ENCODE results near the gene SEMA7A.
"Not testable (repeated sequence)": the region's sequence is repeated elsewhere in the genome, so short reads cannot be mapped to it uniquely, and the experiment has no call there.

The SEMA7A gene, protein sequence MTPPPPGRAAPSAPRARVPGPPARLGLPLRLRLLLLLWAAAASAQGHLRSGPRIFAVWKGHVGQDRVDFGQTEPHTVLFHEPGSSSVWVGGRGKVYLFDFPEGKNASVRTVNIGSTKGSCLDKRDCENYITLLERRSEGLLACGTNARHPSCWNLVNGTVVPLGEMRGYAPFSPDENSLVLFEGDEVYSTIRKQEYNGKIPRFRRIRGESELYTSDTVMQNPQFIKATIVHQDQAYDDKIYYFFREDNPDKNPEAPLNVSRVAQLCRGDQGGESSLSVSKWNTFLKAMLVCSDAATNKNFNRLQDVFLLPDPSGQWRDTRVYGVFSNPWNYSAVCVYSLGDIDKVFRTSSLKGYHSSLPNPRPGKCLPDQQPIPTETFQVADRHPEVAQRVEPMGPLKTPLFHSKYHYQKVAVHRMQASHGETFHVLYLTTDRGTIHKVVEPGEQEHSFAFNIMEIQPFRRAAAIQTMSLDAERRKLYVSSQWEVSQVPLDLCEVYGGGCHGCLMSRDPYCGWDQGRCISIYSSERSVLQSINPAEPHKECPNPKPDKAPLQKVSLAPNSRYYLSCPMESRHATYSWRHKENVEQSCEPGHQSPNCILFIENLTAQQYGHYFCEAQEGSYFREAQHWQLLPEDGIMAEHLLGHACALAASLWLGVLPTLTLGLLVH

DNA sequence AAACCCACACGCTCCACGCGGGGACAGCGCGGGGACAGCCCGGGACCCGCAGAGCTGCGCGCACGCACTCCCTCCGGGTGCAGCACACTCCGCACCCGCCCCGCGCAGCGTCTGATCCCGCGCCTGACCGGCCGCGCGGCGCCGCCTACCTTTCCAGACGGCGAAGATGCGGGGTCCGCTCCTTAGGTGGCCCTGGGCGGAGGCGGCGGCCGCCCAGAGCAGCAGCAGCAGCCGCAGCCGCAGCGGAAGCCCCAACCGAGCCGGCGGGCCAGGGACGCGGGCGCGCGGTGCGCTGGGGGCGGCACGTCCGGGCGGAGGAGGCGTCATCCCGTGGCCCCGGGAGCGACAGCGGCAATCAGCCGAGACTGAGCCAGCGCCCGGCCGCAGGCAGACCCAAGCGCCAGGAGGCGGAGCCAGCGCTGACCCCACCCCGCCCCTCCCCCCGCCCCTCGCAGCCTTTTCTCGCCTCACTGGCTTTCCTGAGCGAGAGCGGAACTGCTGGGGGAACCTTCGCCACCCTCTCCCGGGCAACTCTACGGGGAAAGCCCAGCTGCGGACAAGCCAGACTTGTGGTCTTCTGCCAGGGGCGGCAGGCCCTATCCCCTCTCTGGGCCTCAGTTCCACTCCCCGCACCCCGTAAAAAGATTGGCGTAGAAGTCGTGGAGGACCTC is at the start of gene SEMA7A:
TSS of gene SEMA7A (minus strand) at position 367 of the 671 bp plus-strand sequence. CDS start at position 327, 40 bp downstream.
- in situ Hi-C loops (cut with HindIII; ENCODE audit: low sequenced_read_pairs), result no loop called here

DNA sequence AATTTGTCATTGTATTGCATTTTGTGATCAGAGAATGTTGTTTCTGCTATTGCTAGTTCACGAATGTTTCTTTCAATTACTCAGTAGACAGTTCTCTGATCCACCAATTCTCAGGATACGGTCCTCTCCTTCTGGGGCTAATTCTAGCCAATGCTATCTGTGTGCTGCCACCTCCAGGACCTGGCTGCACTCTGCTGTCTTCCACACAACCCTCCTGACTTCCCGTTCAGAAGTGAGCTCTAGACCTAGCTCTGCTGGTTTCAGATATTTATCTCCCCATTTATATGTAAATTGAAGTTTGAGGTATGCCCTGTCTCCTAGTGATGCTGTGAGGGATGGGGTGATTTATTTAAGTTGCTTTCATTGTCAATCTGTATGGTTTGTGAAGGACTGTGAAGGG is 48.9 kb upstream of the SEMA7A start:
- in situ Hi-C loops (cut with HindIII; ENCODE audit: low sequenced_read_pairs), result no loop called here

GRCh38 chr15:74480364-74480763 is 46.6 kb upstream of the SEMA7A start:
- in situ Hi-C loops (cut with HindIII; ENCODE audit: low sequenced_read_pairs), result not testable (repeated sequence)

DNA sequence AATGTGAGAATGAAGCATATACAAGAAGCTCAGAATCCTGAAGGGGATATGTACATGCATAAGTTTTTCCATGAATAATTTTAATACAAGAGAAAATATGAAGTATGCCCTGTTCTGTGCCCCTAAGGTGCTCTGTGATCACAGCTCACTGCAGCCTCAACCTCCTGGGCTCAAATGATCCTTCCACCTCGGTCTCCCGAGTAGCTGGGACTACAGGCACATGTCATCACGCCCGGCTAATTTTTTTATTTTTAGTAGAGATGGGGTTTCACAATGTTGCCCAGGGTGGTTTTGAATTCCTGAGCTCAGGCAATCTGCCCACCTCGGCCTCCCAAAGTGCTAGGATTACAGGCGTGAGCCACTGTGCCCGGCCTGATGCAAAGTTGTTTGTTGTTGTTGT is 37.9 kb upstream of the SEMA7A start:
- in situ Hi-C loops (cut with HindIII; ENCODE audit: low sequenced_read_pairs), result not testable (repeated sequence)

DNA sequence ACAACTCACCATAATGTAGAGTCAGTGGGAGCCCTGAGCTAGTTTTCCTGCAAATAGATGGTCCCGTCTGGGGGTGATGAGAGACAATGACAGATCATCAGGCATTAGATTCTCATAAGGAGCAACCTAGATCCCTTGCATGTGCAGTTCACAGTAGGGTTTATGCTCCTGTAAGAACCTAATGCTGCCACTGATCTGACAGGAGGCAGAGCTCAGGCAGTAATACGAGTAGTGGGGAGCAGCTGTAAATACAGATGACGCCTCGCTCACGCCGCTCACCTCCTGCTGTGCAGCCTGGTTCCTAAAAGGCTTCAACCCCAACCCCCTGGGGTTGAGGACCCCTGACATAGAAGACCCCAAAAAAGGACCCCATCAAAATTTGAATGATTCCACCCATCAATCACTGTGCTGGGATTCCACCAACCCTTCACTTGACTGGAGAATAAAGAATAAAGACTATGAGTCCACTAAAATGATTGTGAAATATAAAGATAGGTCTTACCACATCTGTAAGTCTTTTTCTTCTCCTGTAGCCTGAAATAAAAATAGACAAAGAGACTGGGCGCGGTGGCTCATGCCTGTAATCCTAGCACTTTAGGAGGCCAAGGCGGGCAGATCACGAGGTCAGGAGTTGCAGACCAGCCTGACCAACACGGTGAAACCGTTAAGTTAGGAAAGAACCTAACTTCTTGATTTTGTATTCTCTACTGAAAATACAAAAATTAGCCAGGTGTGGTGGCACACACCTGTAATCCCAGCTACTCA is 37.1 kb upstream of the SEMA7A start:
- in situ Hi-C loops (cut with HindIII; ENCODE audit: low sequenced_read_pairs), result no loop called here

DNA sequence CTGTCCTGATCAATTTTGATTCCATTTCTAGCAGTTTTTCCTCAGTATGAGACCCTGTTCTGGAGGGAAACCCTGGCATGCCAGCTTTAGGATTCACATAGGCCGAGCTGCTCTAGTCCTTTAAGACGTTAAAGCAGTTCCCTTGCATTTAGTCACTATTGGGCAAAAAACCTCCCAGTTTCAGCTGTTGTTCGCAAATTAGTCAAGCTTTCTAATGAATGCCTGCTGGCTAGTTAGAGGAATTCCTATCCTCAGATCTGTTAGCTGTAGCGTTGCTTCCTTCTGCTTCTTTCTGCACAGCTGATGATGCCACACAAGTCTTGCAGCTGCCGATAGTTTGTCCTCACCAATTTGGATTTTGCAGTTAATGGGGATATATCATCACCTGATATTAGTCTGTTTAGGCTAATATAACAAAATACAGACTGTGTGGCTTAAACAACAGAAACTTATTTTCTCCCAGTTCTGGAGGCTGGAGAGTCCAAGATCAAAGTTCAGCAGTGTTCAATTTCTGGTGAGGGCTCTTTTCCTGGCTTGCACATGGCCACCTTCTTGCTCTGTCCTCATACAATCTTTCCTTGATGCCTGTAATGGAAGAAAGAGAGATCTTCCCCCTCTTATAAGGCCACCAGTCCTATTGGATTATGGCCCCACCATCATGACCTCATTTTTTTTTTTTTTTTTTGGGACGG is 34.7 kb upstream of the SEMA7A start:
- in situ Hi-C loops (cut with HindIII; ENCODE audit: low sequenced_read_pairs), result no loop called here

GRCh38 chr15:74466570-74466969 is 32.8 kb upstream of the SEMA7A start:
- in situ Hi-C loops (cut with HindIII; ENCODE audit: low sequenced_read_pairs), result no loop called here

- in situ Hi-C loops (cut with HindIII; ENCODE audit: low sequenced_read_pairs), result loop anchor here (5.0 kb wide), 2 partner anchors 32 to 82 kb away; no protein-coding TSS in a partner anchor
Observed at GRCh38 chr15:74464897-74465296, 31.1 kb upstream of the SEMA7A start.

DNA sequence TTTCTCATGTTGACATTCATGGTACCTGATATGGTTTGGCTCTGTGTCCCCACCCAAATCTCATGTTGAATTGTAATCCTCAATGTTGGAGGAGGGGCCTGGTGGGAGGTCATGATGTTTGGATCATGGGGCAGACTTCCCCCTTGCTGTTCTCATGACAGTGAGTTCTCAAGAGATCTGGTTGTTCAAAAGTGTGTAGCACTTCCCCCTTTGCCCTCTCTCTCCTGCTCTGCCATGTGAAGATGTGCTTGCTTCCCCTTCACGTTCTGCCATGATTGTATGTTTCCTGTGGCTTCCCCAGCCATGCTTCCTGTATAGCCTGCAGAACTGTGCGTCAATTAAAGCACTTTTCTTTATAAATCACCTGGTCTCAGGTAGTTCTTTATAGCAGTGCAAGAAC is 30.5 kb upstream of the SEMA7A start:
- in situ Hi-C loops (cut with HindIII; ENCODE audit: low sequenced_read_pairs), result loop anchor here (5.0 kb wide), 2 partner anchors 33 to 83 kb away; no protein-coding TSS in a partner anchor

GRCh38 chr15:74463634-74464033 is 29.9 kb upstream of the SEMA7A start:
- in situ Hi-C loops (cut with HindIII; ENCODE audit: low sequenced_read_pairs), result loop anchor here (5.0 kb wide), 2 partner anchors 34 to 84 kb away; no protein-coding TSS in a partner anchor

- in situ Hi-C loops (cut with HindIII; ENCODE audit: low sequenced_read_pairs), result loop anchor here (5.0 kb wide), 2 partner anchors 35 to 85 kb away; no protein-coding TSS in a partner anchor
Observed at GRCh38 chr15:74461847-74462511, 28.2 kb upstream of the SEMA7A start.

DNA sequence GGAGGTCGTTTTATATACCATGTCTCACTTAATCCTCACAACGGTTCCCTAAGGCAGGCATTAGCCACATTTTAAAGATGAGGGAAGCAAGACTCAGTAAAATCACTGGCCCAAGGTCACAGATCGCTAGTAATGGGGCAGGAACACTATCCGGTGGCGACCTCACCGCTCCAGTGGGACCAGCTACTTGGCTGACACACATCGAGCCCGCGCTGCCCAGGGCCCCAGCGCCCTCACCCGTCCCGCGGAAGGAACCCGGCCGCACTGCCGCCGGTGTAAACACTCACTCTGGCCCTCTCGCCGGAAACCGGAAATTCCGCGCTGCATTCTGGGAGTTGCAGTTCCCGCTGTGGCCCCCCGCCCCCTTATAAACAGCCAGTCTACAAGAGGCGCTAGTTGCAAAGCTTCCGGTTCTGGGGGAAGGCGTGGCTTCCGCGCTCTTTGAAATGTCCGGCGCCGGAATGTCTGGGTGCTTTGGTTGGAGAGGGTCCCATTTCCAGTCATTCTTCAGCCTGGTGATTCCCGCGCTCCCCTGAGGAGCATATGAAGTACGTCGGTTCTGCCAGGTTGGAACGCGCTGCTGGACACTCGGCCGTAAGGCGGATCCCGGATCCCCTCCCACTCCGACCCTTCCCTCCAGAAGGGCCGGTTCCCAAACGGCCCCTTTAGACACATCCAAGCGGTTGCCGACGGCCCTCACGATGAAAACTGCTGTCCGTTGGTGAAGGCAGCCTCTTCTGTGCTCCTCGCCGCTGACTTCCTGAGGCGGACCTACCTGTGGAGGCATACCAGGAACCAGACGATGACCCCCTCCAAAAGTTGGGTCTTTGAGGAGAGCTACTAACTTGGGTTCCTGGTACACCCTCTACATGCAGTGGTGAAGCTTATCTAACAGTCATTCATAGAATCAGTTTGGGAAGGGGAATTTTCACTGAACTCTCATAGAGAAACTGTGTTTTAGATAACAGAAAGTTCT is 27.4 kb upstream of the SEMA7A start, which contains the start of gene UBL7:
TSS of gene UBL7 (minus strand) at position 290 of the 976 bp plus-strand sequence. CDS start 2,293 bp downstream, outside the sequence.
- in situ Hi-C loops (cut with HindIII; ENCODE audit: low sequenced_read_pairs), result loop anchor here (5.0 kb wide), 2 partner anchors 36 to 86 kb away; no protein-coding TSS in a partner anchor

DNA sequence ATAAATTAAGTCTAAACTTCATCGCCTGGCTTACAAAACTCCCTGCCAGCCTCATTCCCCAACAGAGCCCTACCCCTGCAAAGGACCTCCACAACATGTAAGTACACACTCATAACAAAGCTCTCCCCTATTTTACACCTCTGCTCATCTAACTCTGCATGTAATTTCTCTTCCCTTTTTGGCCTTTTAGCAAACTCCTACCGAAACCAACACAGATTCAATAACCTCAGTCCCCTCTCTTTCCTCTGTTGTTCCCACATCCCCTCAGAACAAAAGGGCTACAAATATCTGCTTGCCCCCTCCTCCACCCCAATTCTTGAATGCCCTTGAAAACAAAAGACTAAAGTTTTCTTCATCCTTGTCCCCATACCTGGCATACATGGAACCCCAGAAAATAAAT is 26.5 kb upstream of the SEMA7A start:
- in situ Hi-C loops (cut with HindIII; ENCODE audit: low sequenced_read_pairs), result loop anchor here (5.0 kb wide), 2 partner anchors 37 to 87 kb away; no protein-coding TSS in a partner anchor

DNA sequence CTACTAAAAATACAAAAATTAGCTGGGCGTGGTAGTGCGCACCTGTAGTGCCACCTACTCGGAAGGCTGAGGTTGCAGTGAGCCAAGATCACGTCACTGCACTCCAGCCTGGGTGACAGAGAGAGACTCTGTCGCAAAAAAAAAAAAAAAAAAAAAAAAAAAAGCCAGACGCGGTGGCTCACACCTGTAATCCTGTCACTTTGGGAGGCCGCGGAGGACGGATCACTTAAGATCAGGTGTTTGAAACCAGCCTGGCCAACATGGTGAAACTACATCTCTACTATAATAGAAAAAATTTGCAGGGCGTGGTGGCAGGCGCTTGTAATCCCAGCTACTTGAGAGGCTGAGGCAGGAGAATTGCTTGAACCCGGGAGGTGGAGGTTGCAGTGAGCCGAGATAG is 26.0 kb upstream of the SEMA7A start:
- in situ Hi-C loops (cut with HindIII; ENCODE audit: low sequenced_read_pairs), result loop anchor here (5.0 kb wide), 2 partner anchors 38 to 88 kb away; no protein-coding TSS in a partner anchor

GRCh38 chr15:74458473-74458872 is 24.7 kb upstream of the SEMA7A start:
- in situ Hi-C loops (cut with HindIII; ENCODE audit: low sequenced_read_pairs), result no loop called here

DNA sequence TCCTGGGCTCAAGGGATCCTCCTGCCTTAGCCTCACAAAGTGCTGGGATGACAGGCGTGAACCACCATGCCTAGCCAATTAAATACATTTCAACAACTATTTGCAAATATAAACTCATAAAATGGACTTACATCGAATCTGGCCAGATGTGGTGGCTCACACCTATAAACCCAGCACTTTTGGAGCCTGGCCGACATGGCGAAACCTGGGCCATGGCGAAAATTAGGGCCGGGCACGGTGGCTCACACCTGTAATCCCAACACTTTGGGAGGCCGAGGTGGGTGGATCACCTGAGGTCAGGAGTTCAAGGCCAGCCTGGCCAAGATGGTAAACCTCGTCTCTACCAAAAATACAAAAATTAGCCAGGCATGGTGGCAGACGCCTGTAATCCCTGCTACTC is 23.3 kb upstream of the SEMA7A start:
- in situ Hi-C loops (cut with HindIII; ENCODE audit: low sequenced_read_pairs), result not testable (repeated sequence)

DNA sequence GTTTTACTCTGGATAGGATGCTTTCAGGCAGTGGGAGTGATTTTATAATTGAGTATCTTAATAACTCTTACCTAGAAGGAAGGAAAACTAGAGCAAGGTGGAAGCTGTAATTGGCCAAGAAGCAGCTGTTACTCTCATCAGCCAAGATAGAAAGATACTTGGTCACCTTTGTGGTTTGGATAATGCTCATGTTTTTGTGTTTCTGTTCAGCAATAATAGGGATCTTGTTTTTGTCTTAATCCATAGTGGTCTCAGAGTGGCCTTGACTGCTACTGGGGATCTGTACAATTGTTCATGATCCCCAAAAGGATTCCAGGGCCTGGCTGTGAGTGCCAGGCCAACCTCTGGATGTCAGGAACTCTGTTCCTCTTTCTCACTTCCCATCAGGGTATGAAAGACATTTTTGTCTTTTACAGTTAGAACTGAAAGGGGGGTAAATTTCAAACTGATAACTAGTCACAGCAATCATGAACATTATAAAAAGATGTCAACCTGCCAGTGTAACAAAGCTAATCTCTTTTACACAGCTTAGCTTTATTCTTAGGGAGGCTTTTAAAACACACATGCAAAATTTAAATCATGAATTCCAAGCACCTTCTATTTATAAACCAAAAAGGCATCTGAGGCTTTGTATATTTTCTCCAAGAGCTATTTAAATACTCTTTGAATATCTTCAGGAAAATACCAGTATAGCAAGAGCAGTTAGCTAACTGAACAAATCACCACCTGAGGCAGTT is 21.2 kb upstream of the SEMA7A start:
- in situ Hi-C loops (cut with HindIII; ENCODE audit: low sequenced_read_pairs), result no loop called here

Data from endothelial cell of hepatic sinusoid (primary cell).